ENCODE data around the gene OR8G1. TPM values are rescaled to one million over a fixed set of nuclear protein-coding genes. Genes with fewer than 3 reads are reported as not detected.

The OR8G1 gene
- total RNA-seq, 1 experiment from 2014 or later: not detected

DNA sequence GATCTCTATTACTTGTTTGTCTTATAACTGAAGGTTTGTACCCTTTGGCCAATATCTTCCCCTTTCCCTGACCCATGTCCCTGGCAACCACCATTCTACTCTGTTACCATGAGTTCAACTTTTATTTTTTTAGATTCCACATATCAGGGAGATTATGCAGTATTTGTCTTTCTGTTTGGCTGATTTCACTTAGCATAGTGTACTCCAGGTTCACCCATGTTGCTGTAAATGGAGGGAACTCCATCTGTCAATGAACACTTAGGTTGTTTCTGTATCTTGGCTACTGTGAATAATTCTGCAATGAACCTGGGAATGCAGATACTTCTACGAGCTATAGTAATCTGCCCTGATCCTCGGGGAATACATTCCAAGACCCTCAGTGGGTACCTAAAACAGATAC, 42.9 kb upstream of the OR8G1 start:
- TF ChIP-seq CTCF (conservative IDR thresholded peaks at IDR 0.05): no peak
- Histone ChIP-seq H3K9ac (ENCODE audit: extremely low read depth, insufficient read length, low read length) (no peak overlapping the region), H2AK5ac (ENCODE audit: insufficient read length, low read length) (no peak overlapping the region), H2BK5ac (ENCODE audit: insufficient read length, low read length) (no peak overlapping the region), H2AFZ (ENCODE audit: low read length) (no peak overlapping the region), H3T11ph (ENCODE audit: low read length) (no peak overlapping the region), H3K18ac (ENCODE audit: insufficient read length, low read depth, low read length) (no peak overlapping the region), H3K4ac (ENCODE audit: low read depth, low read length) (no peak overlapping the region), H3K79me2 (ENCODE audit: insufficient read depth, low read length) (no peaks in the 10 kb centered on the region), H3K27ac (ENCODE audit: insufficient read length, low read depth, low read length) (no peak overlapping the region), H4K20me1 (ENCODE audit: control insufficient read depth, insufficient read depth, insufficient read length) (no peaks in the 10 kb centered on the region), H3K27me3 (ENCODE audit: insufficient read depth, low read length) (no peaks in the 10 kb centered on the region), H3K23me2 (ENCODE audit: insufficient read length, low read depth, low read length, poor library complexity, severe bottlenecking) (no peaks in the 10 kb centered on the region), H3K14ac (ENCODE audit: insufficient read depth, low read length) (no peak overlapping the region), H2BK20ac (ENCODE audit: low read depth, low read length, poor library complexity, severe bottlenecking) (no peak overlapping the region), H3K23ac (ENCODE audit: insufficient read length, low read depth, low read length) (no peak overlapping the region), H4K8ac (replicated peaks; ENCODE audit: insufficient read length, low read depth, low read length) (no peak overlapping the region), H2BK12ac (ENCODE audit: insufficient read length, low read depth, low read length) (no peak overlapping the region), H3K56ac (ENCODE audit: insufficient read length, low read depth, low read length) (no peak overlapping the region), H3K9me3 (ENCODE audit: control insufficient read depth, low read depth, low read length) (no peaks in the 10 kb centered on the region), H3K79me1 (ENCODE audit: insufficient read depth, low read depth, low read length, poor library complexity, severe bottlenecking) (no peaks in the 10 kb centered on the region), H2BK15ac (ENCODE audit: low read depth, low read length) (no peak overlapping the region), H4K5ac (ENCODE audit: insufficient read length, low read depth, low read length) (no peak overlapping the region), H3K4me1 (ENCODE audit: insufficient read depth, low read length) (peaks cover 3% of the 10 kb centered on the region), H2BK120ac (ENCODE audit: low read depth, low read length, poor library complexity, severe bottlenecking) (no peak overlapping the region), H4K91ac (ENCODE audit: insufficient read length, low read depth, low read length) (no peak overlapping the region), H3K4me2 (ENCODE audit: insufficient read depth, insufficient read length, low read length) (no peak overlapping the region)
- no peak overlapping the region for H3K27ac Mint-ChIP-seq
- no CpG with 5 or more reads among the region's 2 CpGs for WGBS (ENCODE audit: extremely low coverage, insufficient read length, low lambda C conversion rate)
- H3K9me3 Mint-ChIP-seq: peaks cover 0 to 2% of the 10 kb centered on the region in 2 experiments; a peak in 1 of 5 replicates
- H3K27me3 Mint-ChIP-seq (ENCODE audit: low read depth): peaks cover under 1% of the 10 kb centered on the region; the same call in 1 of the 2 replicates
- H3K4me1 Mint-ChIP-seq: peaks cover 10 to 15% of the 10 kb centered on the region in 2 experiments
- no peak overlapping the region for H3K4me3 Mint-ChIP-seq
- H3K36me3 Mint-ChIP-seq (ENCODE audit: insufficient read depth in 1 of 3, low read depth in 3 of 3): 0 out of 7 replicates have a peak, but pooled peaks cover 0 to 2% (median 0%) of the 10 kb centered on the region in 3 experiments
- no peak for DNase-seq
